H1 (cell line): ENCODE measurements around the gene DIP2C. TPM values are rescaled to one million over a fixed set of nuclear protein-coding genes. Genes with fewer than 3 reads are reported as not detected.

ENCODE experiments used
- CTCF ChIA-PET: fragments of 300-600 bp; sonication (Branson Sonifier 250); formaldehyde crosslinking; loops from one replicate; lab custom pipeline; 2021; ENCODE audit not compliant: partially characterized antibody; lab: Charles Lee
- POLR2A ChIA-PET: fragments of 300-600 bp; sonication (Branson Sonifier 250); formaldehyde crosslinking; loops from one replicate; lab custom pipeline; 2021; ENCODE audit warnings: inconsistent platforms; ENCODE audit not compliant: partially characterized antibody; lab: Charles Lee
- DNase-seq, 2 experiments: peaks; one replicate each; pipeline versions ENCODE4 v3.0.0 to v3.0.0-alpha.2; 2010 to 2022; ENCODE audit warnings: low spot score in 2 of 2, low read depth in 1 of 2, mixed read lengths in 1 of 2
- FAIRE-seq: peaks from 2 replicates; lab custom pipeline; 2011; peaks lifted over from hg19 to GRCh38; lab: Jason Lieb, UNC
- H2AFZ ChIP-seq: 2 replicates; pipeline ENCODE4 v1.8.1; 2012; ENCODE audit warnings: low read length, inconsistent platforms
- H2AK5ac ChIP-seq: 2 replicates; pipeline ENCODE4 v1.6.1; 2013; ENCODE audit warnings: low read depth, low read length
- H2BK120ac ChIP-seq: replicated peaks from 2 replicates; pipeline ENCODE3; 2013; ENCODE audit warnings: low read depth, low read length, inconsistent platforms
- H2BK12ac ChIP-seq: 2 replicates; pipeline ENCODE4 v1.6.1; 2013; ENCODE audit warnings: low read depth, low read length
- H2BK15ac ChIP-seq: 2 replicates; pipeline ENCODE4 v1.6.1; 2013; ENCODE audit warnings: low read length
- H2BK20ac ChIP-seq: 2 replicates; pipeline ENCODE4 v1.6.1; 2013; ENCODE audit warnings: low read length
- H2BK5ac ChIP-seq: 2 replicates; pipeline ENCODE4 v1.6.1; 2013; ENCODE audit warnings: low read depth, low read length
- H3K14ac ChIP-seq: 2 replicates; pipeline ENCODE4 v1.6.1; 2013; ENCODE audit warnings: inconsistent platforms; ENCODE audit not compliant: insufficient read length
- H3K18ac ChIP-seq: 2 replicates; pipeline ENCODE4 v1.6.1; 2013; ENCODE audit warnings: low read length; ENCODE audit errors: extremely low read depth
- H3K23ac ChIP-seq: 2 replicates; pipeline ENCODE4 v1.6.1; 2013; ENCODE audit warnings: inconsistent platforms; ENCODE audit not compliant: insufficient read length
- H3K23me2 ChIP-seq: 2 replicates; pipeline ENCODE4 v1.6.1; 2013; ENCODE audit warnings: low read depth, low read length
- H3K27ac ChIP-seq: 2 replicates; pipeline ENCODE4 v1.6.1; 2011; ENCODE audit warnings: low read depth, low read length, inconsistent platforms
- H3K27me3 ChIP-seq, 4 experiments: replicated peaks in 1 of 4; 1 replicate in 1 of 4; 2 replicates in 3 of 4; pipeline versions ENCODE4 v1.6.1 to v1.8.1; 2011 to 2013; ENCODE audit warnings: low read length in 3 of 4, mild to moderate bottlenecking in 3 of 4, inconsistent platforms in 2 of 4, mixed read lengths in 2 of 4, moderate library complexity in 1 of 4; ENCODE audit not compliant: control insufficient read depth in 3 of 4, insufficient read depth in 3 of 4; ENCODE audit errors: extremely low read depth in 1 of 4
- H3K36me3 ChIP-seq, 4 experiments: 2 replicates each; pipeline versions ENCODE4 v1.6.1 to v1.8.1; 2011 to 2013; ENCODE audit warnings: mild to moderate bottlenecking in 4 of 4, low read length in 3 of 4, moderate library complexity in 2 of 4, control low read depth in 1 of 4, inconsistent platforms in 1 of 4; ENCODE audit not compliant: insufficient read depth in 4 of 4, control insufficient read depth in 2 of 4
- H3K4ac ChIP-seq: replicated peaks from 2 replicates; pipeline ENCODE3; 2013; ENCODE audit warnings: low read length, low read depth, mixed read lengths, inconsistent platforms; ENCODE audit not compliant: insufficient read length
- H3K4me1 ChIP-seq, 4 experiments: replicated peaks in 1 of 4; 1 replicate in 1 of 4; 2 replicates in 3 of 4; pipeline versions ENCODE4 v1.6.1 to v1.8.1; 2011 to 2013; ENCODE audit warnings: low read length in 3 of 4, inconsistent platforms in 2 of 4, mixed read lengths in 1 of 4; ENCODE audit not compliant: insufficient read depth in 4 of 4, control insufficient read depth in 3 of 4
- H3K4me2 ChIP-seq, 2 experiments: 2 replicates each; pipeline versions ENCODE4 v1.6.1 to v1.8.1; 2011 to 2013; ENCODE audit warnings: low read depth in 2 of 2, low read length in 2 of 2, control low read depth in 1 of 2, inconsistent platforms in 1 of 2, mild to moderate bottlenecking in 1 of 2; ENCODE audit not compliant: insufficient read depth in 1 of 2
- H3K4me3 ChIP-seq, 4 experiments: fragments of 200-600, 300-600 bp in 1 of 4; sonication (generic), shearing (Covaris generic), sonication (Bioruptor Twin) in 1 of 4; 2 replicates each; pipeline versions ENCODE4 v1.5.1 to v1.8.1; 2011 to 2016; ENCODE audit warnings: low read length in 4 of 4, low read depth in 3 of 4, control low read depth in 2 of 4, inconsistent platforms in 2 of 4, mild to moderate bottlenecking in 2 of 4, mixed read lengths in 1 of 4, moderate library complexity in 1 of 4; ENCODE audit not compliant: insufficient read depth in 2 of 4; ENCODE audit errors: extremely low read depth in 1 of 4
- H3K56ac ChIP-seq: replicated peaks from 2 replicates; pipeline ENCODE3; 2013; ENCODE audit warnings: low read depth, mild to moderate bottlenecking, mixed read lengths, low read length, inconsistent platforms; ENCODE audit not compliant: insufficient read length
- H3K79me1 ChIP-seq: 2 replicates; pipeline ENCODE4 v1.6.1; 2013; ENCODE audit warnings: low read depth, low read length, control low read depth
- H3K79me2 ChIP-seq, 2 experiments: 2 replicates each; pipeline versions ENCODE4 v1.6.1 to v1.8.1; 2012 to 2013; ENCODE audit warnings: low read length in 2 of 2, mild to moderate bottlenecking in 2 of 2, inconsistent platforms in 1 of 2; ENCODE audit not compliant: insufficient read depth in 2 of 2, control insufficient read depth in 1 of 2
- H3K9ac ChIP-seq, 4 experiments: replicated peaks in 1 of 4; 1 replicate in 1 of 4; 2 replicates in 3 of 4; pipeline versions ENCODE4 v1.6.1 to v1.8.1; 2011 to 2013; ENCODE audit warnings: low read depth in 3 of 4, low read length in 3 of 4, control low read depth in 2 of 4, mild to moderate bottlenecking in 2 of 4, moderate library complexity in 2 of 4, inconsistent platforms in 1 of 4; ENCODE audit errors: extremely low read depth in 1 of 4
- H3K9me3 ChIP-seq, 2 experiments: 2 replicates each; pipeline versions ENCODE4 v1.6.1 to v1.8.1; 2012 to 2013; ENCODE audit warnings: mild to moderate bottlenecking in 2 of 2, moderate library complexity in 2 of 2, control low read depth in 1 of 2, inconsistent platforms in 1 of 2, low read depth in 1 of 2, low read length in 1 of 2, mixed read lengths in 1 of 2; ENCODE audit not compliant: insufficient read depth in 2 of 2
- H4K20me1 ChIP-seq, 2 experiments: replicated peaks in 1 of 2; 2 replicates each; pipeline versions ENCODE3 to v1.8.1; 2011 to 2013; ENCODE audit warnings: inconsistent platforms in 2 of 2, low read length in 2 of 2, mild to moderate bottlenecking in 1 of 2; ENCODE audit not compliant: insufficient read depth in 2 of 2, control insufficient read depth in 1 of 2
- H4K5ac ChIP-seq: 2 replicates; pipeline ENCODE4 v1.6.1; 2013; ENCODE audit warnings: low read length, low read depth, mixed read lengths, inconsistent platforms; ENCODE audit not compliant: insufficient read length
- H4K8ac ChIP-seq: 2 replicates; pipeline ENCODE4 v1.8.0; 2013; ENCODE audit warnings: mild to moderate bottlenecking, moderate library complexity, low read length, inconsistent platforms; ENCODE audit not compliant: insufficient read depth; ENCODE audit errors: extremely low read depth
- H4K91ac ChIP-seq: replicated peaks from 2 replicates; pipeline ENCODE3; 2013; ENCODE audit warnings: low read length, mixed read lengths, inconsistent platforms; ENCODE audit not compliant: insufficient read length
- BACH1 ChIP-seq: IDR thresholded peaks from 2 replicates; pipeline ENCODE4 v1.6.1; 2012; ENCODE audit warnings: low read length, improper control_type of control experiment
- CREB1 ChIP-seq: IDR thresholded peaks from 2 replicates; pipeline ENCODE4 v1.6.1; 2012; ENCODE audit warnings: inconsistent platforms
- CTBP2 ChIP-seq: IDR thresholded peaks from 2 replicates; pipeline ENCODE4 v1.7.0; 2011; ENCODE audit warnings: borderline replicate concordance, mild to moderate bottlenecking, moderate library complexity, mixed read lengths, low read length; ENCODE audit not compliant: insufficient read depth, insufficient read length
- EGR1 ChIP-seq: IDR thresholded peaks from 2 replicates; pipeline ENCODE4 v1.6.1; 2011; ENCODE audit warnings: low read depth, low read length, borderline replicate concordance
- FOSL1 ChIP-seq: IDR thresholded peaks from 2 replicates; pipeline ENCODE4 v1.6.1; 2011; ENCODE audit warnings: mild to moderate bottlenecking, low read depth, low read length, moderate library complexity; ENCODE audit not compliant: insufficient read depth
- POLR2A ChIP-seq, 2 experiments: IDR thresholded peaks; 1 replicate in 1 of 2; 2 replicates in 1 of 2; pipeline ENCODE4 v1.6.1; 2011; ENCODE audit warnings: low read depth in 2 of 2, low read length in 2 of 2, mild to moderate bottlenecking in 2 of 2; ENCODE audit errors: control extremely low read depth in 1 of 2
- POLR2AphosphoS5 ChIP-seq: IDR thresholded peaks from 2 replicates; pipeline ENCODE4 v1.6.1; 2011; ENCODE audit warnings: low read depth, low read length
- RBBP5 ChIP-seq: IDR thresholded peaks from 2 replicates; pipeline ENCODE4 v1.7.1; 2012; ENCODE audit warnings: low read depth, mild to moderate bottlenecking, inconsistent platforms, low read length, moderate library complexity, borderline replicate concordance
- RXRA ChIP-seq: IDR thresholded peaks from 2 replicates; pipeline ENCODE4 v1.6.1; 2011; ENCODE audit warnings: low read depth, mild to moderate bottlenecking, low read length, moderate library complexity; ENCODE audit not compliant: insufficient read depth
- SAP30 ChIP-seq: fragments of 300-600 bp; sonication (generic); IDR thresholded peaks from 2 replicates; pipeline ENCODE4 v1.7.1; 2012; ENCODE audit warnings: low read length, moderate library complexity, mild to moderate bottlenecking, inconsistent platforms; ENCODE audit not compliant: insufficient read depth, insufficient replicate concordance
- SIRT6 ChIP-seq: IDR thresholded peaks from one replicate; pipeline ENCODE4 v1.7.1; 2012; ENCODE audit warnings: low read length, inconsistent platforms
- SP4 ChIP-seq: IDR thresholded peaks from 2 replicates; pipeline ENCODE4 v1.6.1; 2012; ENCODE audit warnings: low read length, inconsistent platforms
- TEAD4 ChIP-seq: IDR thresholded peaks from 2 replicates; pipeline ENCODE4 v1.6.1; 2012; ENCODE audit warnings: low read depth, low read length, inconsistent platforms, mixed read lengths
- USF2 ChIP-seq: IDR thresholded peaks from 2 replicates; pipeline ENCODE4 v1.6.1; 2011; ENCODE audit warnings: low read length, improper control_type of control experiment
- ZNF274 ChIP-seq: IDR thresholded peaks from 2 replicates; pipeline ENCODE4 v1.7.0; 2012; ENCODE audit warnings: low read length, borderline replicate concordance; ENCODE audit errors: extremely low read depth
- WGBS, 2 experiments: shearing (Covaris generic) in 1 of 2; methylation state at CpG; one replicate each; pipeline versions ENCODE4 v1.1.6 to v1.1.7; 2013 to 2015; ENCODE audit warnings: low lambda C conversion rate in 2 of 2, mixed read lengths in 2 of 2, inconsistent platforms in 1 of 2, low coverage in 1 of 2, missing lambda C conversion rate in 1 of 2; ENCODE audit not compliant: insufficient replicate concordance in 2 of 2, insufficient coverage in 1 of 2, insufficient read length in 1 of 2; ENCODE audit errors: extremely low coverage in 1 of 2, missing lambda C conversion rate in 1 of 2; 5-methylcytosine and 5-hydroxymethylcytosine counted together
- polyA plus RNA-seq, 7 experiments: library from polyadenylated mRNA; depleted of rRNA in 3 of 7; stranded (reverse) in 5 of 7; unstranded in 2 of 7; fragments of >200 nt in 5 of 7; fragments of 200-250 nt in 2 of 7; gene quantifications; 1 replicate in 5 of 7; 2 replicates in 1 of 7; 4 replicates in 1 of 7; pipeline versions ENCODE4 v1.2.1 to v1.2.3, GENCODE V29; 2011 to 2013; ENCODE audit warnings: missing spikeins in 2 of 7, mixed read lengths in 2 of 7
- total RNA-seq: library from RNA; stranded (reverse); fragmentation: NEBNext Ultra II Directional; extraction: Animal tissue kit (Norgen Biotek cat#: 25700); gene quantifications from 2 replicates; pipeline ENCODE4 v1.2.1, GENCODE V29; 2021

Gene DIP2C
- total and polyA plus RNA-seq, 2 of the 8 experiments (the other 6 are each of a cell fraction or from before 2014, with no cell fraction given): 3.8 to 9.3 TPM

GRCh38 chr10:664893-665292 is 24.6 kb downstream of the DIP2C start:
- Histone ChIP-seq H2BK12ac (no peak overlapping the region), H2BK5ac (no peak overlapping the region), H2BK20ac (no peak overlapping the region), H3K56ac (no peak overlapping the region), H4K20me1 (peaks cover 16 to 34% of the 10 kb centered on the region in 2 experiments), H4K91ac (no peak overlapping the region), H3K27ac (no peak overlapping the region), H3K27me3 (no peaks in the 10 kb centered on the region), H2AK5ac (no peak overlapping the region), H3K36me3 (no peaks in the 10 kb centered on the region; a peak in 2 of 8 replicates), H3K18ac (no peak overlapping the region), H3K79me1 (peaks cover 24% of the 10 kb centered on the region), H3K23ac (no peak overlapping the region), H4K8ac (no peak overlapping the region), H2BK120ac (no peak overlapping the region), H4K5ac (no peak overlapping the region), H3K23me2 (peaks cover 11% of the 10 kb centered on the region), H3K4ac (no peak overlapping the region), H3K79me2 (peaks cover 12 to 66% of the 10 kb centered on the region in 2 experiments), H3K4me2 (no peak overlapping the region), H3K14ac (no peak overlapping the region), H3K4me1 (peaks cover 0 to 9% (median 4%) of the 10 kb centered on the region in 4 experiments; a peak in 6 of 7 replicates), H3K9ac (no peak overlapping the region), H2AFZ (no peak overlapping the region), H3K4me3 (no peak overlapping the region), H3K9me3 (no peaks in the 10 kb centered on the region; a peak in 2 of 4 replicates), H2BK15ac (no peak overlapping the region)
- 90% methylated on average over 4 of the region's 4 CpGs; no CpG with 5 or more reads in 1 of the 2 experiments for WGBS, 2 experiments
- FAIRE-seq (no peak), DNase-seq (no peak)
- CTCF ChIA-PET: no interaction called here
- POLR2A ChIA-PET: no interaction called here
- TF ChIP-seq TEAD4 (no peak), BACH1 (no peak), CTBP2 (no peak), FOSL1 (no peak), CREB1 (no peak), SAP30 (no peak), POLR2AphosphoS5 (no peak), RXRA (no peak), SP4 (no peak), POLR2A (IDR thresholded peaks at IDR 0.05; ENCODE audit: control extremely low read depth in 1 of 2, low read depth in 2 of 2, low read length in 2 of 2) (no peak), EGR1 (no peak), SIRT6 (no peak), ZNF274 (no peak), USF2 (no peak), RBBP5 (no peak)
